Ectodermal cell (in vitro differentiated cells): ENCODE results near the gene EIF5.
"Not testable (repeated sequence)": the region's sequence is repeated elsewhere in the genome, so short reads cannot be mapped to it uniquely, and the experiment has no call there.

Experiments used
- H3K27ac ChIP-seq: 2 replicates; pipeline ENCODE4 v1.7.0; 2013; ENCODE audit warnings: mild to moderate bottlenecking, low read depth, low read length; ENCODE audit not compliant: insufficient read depth, poor library complexity, severe bottlenecking
- H3K27me3 ChIP-seq: 2 replicates; pipeline ENCODE4 v1.7.0; 2013; ENCODE audit warnings: mild to moderate bottlenecking, low read length; ENCODE audit not compliant: insufficient read depth, control insufficient read depth, poor library complexity, severe bottlenecking
- H3K36me3 ChIP-seq: one replicate; pipeline ENCODE4 v1.7.0; 2013; ENCODE audit warnings: low read length; ENCODE audit not compliant: control insufficient read depth, insufficient read depth
- H3K4me1 ChIP-seq: one replicate; pipeline ENCODE4 v1.7.0; 2013; ENCODE audit warnings: low read length; ENCODE audit not compliant: control insufficient read depth, insufficient read depth
- H3K4me3 ChIP-seq: 2 replicates; pipeline ENCODE4 v1.7.0; 2013; ENCODE audit warnings: low read depth, low read length, control low read depth; ENCODE audit not compliant: insufficient read depth
- H3K9me3 ChIP-seq: 2 replicates; pipeline ENCODE4 v1.7.0; 2013; ENCODE audit warnings: mild to moderate bottlenecking, low read length, moderate library complexity; ENCODE audit not compliant: control insufficient read depth
- WGBS, 2 experiments: methylation state at CpG; one replicate each; pipeline ENCODE4 v1.1.7; 2013; ENCODE audit warnings: missing lambda C conversion rate in 2 of 2; 5-methylcytosine and 5-hydroxymethylcytosine counted together

Gene EIF5

GRCh38 chr14:103346286-103346685 is 12.2 kb downstream of the EIF5 start:
- H3K4me3 ChIP-seq: no peak overlapping the region
- no peaks in the 10 kb centered on the region for H3K9me3 ChIP-seq
- WGBS, 2 experiments: 75 to 84% methylated on average over 3 of the region's 3 CpGs
- H3K27me3 ChIP-seq: no peaks in the 10 kb centered on the region
- no peaks in the 10 kb centered on the region for H3K4me1 ChIP-seq
- H3K27ac ChIP-seq: no peak overlapping the region
- peaks cover 32% of the 10 kb centered on the region for H3K36me3 ChIP-seq

DNA sequence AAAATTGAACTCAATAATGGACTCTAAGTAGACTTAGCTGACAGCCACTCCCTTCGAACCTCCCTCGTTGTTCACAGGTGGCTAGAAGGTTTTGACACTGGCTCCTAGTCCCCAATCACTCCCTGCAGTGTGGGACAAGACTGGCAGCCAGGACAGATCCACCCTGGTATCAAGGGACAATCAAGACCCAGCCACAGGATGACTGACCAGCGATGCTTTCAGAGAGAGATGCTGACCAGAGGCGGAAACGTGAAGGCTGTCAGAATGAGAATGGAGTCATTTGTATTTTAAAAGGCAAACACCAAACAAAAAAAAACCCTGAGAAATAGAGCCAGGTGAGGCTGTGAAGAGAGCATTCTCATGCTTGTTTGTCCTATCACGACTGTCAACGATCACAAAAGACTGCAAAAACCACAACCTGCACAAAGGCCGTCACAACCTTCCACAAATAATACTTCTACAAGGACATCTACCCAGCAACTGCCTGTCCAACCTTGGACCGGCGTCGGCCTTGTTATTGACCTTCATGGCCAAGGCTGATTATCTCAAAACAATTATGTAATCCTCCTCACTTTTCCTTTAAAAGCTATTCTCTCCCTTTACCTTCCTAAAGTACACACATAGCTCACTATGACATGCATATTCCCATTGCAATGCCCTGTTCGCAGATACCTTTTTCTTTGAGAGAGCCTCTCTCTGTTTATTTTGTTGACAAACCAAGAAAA is 13.2 kb downstream of the EIF5 start:
- WGBS, 2 experiments: 61 to 63% methylated on average over 12 of the region's 12 CpGs
- H3K27me3 ChIP-seq: no peaks in the 10 kb centered on the region
- no peaks in the 10 kb centered on the region for H3K9me3 ChIP-seq
- no peak overlapping the region for H3K27ac ChIP-seq
- peaks cover 22% of the 10 kb centered on the region for H3K36me3 ChIP-seq
- H3K4me3 ChIP-seq: no peak overlapping the region
- H3K4me1 ChIP-seq: no peaks in the 10 kb centered on the region

GRCh38 chr14:103348154-103348553 is 14.1 kb downstream of the EIF5 start:
- no peak overlapping the region for H3K4me3 ChIP-seq
- no peaks in the 10 kb centered on the region for H3K9me3 ChIP-seq
- H3K36me3 ChIP-seq: peaks cover 14% of the 10 kb centered on the region
- H3K27me3 ChIP-seq: no peaks in the 10 kb centered on the region
- no peak overlapping the region for H3K27ac ChIP-seq
- no peaks in the 10 kb centered on the region for H3K4me1 ChIP-seq
- 88 to 96% methylated on average over 4 to 5 of the region's 5 CpGs for whole genome bisulfite sequencing, 2 experiments

GRCh38 chr14:103349982-103350381 is 15.9 kb downstream of the EIF5 start:
- Histone ChIP-seq H3K9me3 (no peaks in the 10 kb centered on the region), H3K27me3 (no peaks in the 10 kb centered on the region), H3K36me3 (no peaks in the 10 kb centered on the region), H3K27ac (no peak overlapping the region), H3K4me3 (no peak overlapping the region), H3K4me1 (no peaks in the 10 kb centered on the region)
- 93 to 95% methylated on average over 13 of the region's 13 CpGs for whole genome bisulfite sequencing, 2 experiments

DNA sequence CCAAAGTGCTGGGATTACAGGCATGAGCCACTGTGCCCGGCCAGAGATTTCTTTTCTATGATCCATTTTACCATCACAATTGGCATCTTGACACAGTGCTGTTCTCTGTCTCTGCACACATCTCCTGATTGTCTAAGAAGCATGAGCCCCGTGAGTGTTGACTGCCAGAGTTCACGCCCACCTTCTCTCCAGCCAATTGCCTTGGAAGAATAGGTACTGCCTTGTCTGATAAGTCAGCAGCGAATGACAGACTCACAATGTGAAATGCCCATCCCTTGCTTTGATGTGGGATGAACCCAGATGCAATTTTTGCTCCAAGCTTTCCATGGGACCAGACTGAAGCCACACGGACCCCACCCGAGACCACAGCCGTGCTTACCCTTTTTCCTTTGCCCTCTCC is 19.3 kb downstream of the EIF5 start:
- Histone ChIP-seq H3K36me3 (no peaks in the 10 kb centered on the region), H3K4me3 (no peak overlapping the region), H3K27ac (no peak overlapping the region), H3K27me3 (no peaks in the 10 kb centered on the region), H3K4me1 (no peaks in the 10 kb centered on the region), H3K9me3 (no peaks in the 10 kb centered on the region)
- WGBS, 2 experiments: 90 to 91% methylated on average over 7 of the region's 7 CpGs

- Histone ChIP-seq H3K27me3 (no peaks in the 10 kb centered on the region), H3K4me3 (no peak overlapping the region), H3K9me3 (no peaks in the 10 kb centered on the region), H3K4me1 (no peaks in the 10 kb centered on the region), H3K27ac (no peak overlapping the region), H3K36me3 (no peaks in the 10 kb centered on the region)
- WGBS, 2 experiments: 86 to 88% methylated on average over 7 of the region's 7 CpGs
Observed at GRCh38 chr14:103354141-103354540, 20.1 kb downstream of the EIF5 start.

GRCh38 chr14:103356024-103356682 is 22.1 kb downstream of the EIF5 start:
- no peaks in the 10 kb centered on the region for H3K9me3 ChIP-seq
- no peaks in the 10 kb centered on the region for H3K36me3 ChIP-seq
- H3K27ac ChIP-seq: no peak overlapping the region
- no peaks in the 10 kb centered on the region for H3K27me3 ChIP-seq
- H3K4me3 ChIP-seq: no peak overlapping the region
- WGBS, 2 experiments: 78 to 85% methylated on average over 8 of the region's 9 CpGs
- no peaks in the 10 kb centered on the region for H3K4me1 ChIP-seq

DNA sequence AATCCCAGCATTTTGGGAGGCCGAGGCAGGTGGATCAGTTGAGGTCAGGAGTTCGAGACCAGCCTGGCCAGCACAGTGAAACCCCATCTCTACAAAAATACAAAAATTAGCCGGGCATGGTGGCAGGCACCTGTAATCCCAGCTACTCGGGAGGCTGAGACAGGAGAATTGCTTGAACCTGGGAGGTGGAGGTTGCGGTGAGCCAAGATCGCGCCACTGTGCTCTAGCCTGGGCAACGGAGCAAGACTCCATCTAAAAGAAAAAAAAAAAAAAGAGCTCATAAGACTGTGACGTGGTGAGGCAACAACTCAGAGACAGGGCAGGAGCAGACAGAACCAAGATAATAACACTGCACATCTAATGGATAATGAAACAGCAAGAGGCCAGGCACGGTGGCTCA is 23.5 kb downstream of the EIF5 start:
- 90 to 91% methylated on average over 10 of the region's 10 CpGs for WGBS, 2 experiments
- not testable (repeated sequence) for H3K36me3 ChIP-seq, H3K9me3 ChIP-seq, H3K4me1 ChIP-seq, H3K27ac ChIP-seq, H3K4me3 ChIP-seq, H3K27me3 ChIP-seq

DNA sequence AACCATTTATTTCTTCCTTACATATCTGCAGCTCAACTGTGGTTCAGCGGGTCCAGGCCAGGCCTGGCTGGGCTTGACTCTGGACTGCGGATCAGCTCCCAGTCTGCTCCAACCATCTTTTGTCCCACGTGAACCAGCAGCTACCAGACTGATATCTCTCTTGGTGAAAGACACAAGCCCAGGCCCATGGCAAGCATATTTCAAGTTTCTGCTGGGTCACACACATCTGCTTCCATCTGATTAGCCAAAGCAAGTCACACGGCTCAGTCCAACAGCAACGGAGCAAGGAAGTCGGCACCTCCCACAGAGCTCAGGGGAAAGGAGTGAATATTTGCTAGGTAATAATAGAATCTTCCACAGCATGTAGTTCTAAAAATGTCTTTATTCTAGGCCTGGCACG is 26.5 kb downstream of the EIF5 start:
- no peaks in the 10 kb centered on the region for H3K4me1 ChIP-seq
- H3K27ac ChIP-seq: no peak overlapping the region
- H3K9me3 ChIP-seq: no peaks in the 10 kb centered on the region
- no peak overlapping the region for H3K4me3 ChIP-seq
- no peaks in the 10 kb centered on the region for H3K27me3 ChIP-seq
- H3K36me3 ChIP-seq: no peaks in the 10 kb centered on the region
- 88 to 90% methylated on average over 7 of the region's 7 CpGs for WGBS, 2 experiments

DNA sequence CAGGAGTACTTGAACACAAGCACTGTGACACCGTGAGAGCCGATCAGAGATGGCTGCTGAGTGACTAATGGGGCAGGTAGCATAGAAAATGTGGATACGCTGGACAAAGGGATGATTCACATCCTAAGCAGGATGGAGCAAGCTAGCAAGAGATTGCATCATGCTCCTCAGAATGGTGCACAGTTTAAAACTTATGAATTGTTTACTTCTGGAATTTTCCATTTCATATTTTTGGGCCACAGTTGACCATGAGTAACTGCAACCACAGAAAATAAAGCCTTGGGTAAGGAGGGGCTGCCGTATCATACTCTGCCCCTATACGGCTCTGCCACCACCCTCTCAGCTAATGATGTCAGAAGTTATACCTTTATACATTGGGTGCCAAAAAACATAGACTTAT is 27.8 kb downstream of the EIF5 start:
- H3K27me3 ChIP-seq: no peaks in the 10 kb centered on the region
- H3K9me3 ChIP-seq: no peaks in the 10 kb centered on the region
- 86 to 87% methylated on average over 5 of the region's 5 CpGs for WGBS, 2 experiments
- no peaks in the 10 kb centered on the region for H3K4me1 ChIP-seq
- H3K36me3 ChIP-seq: no peaks in the 10 kb centered on the region
- H3K27ac ChIP-seq: no peak overlapping the region
- no peak overlapping the region for H3K4me3 ChIP-seq
